GM12873 (cell line): ENCODE data around the gene ATXN2.

Experiments used
- CTCF ChIP-seq: IDR thresholded peaks from 2 replicates; pipeline ENCODE4 v1.5.1; 2012; ENCODE audit warnings: low read depth, mild to moderate bottlenecking, moderate library complexity, low read length, control low read depth; ENCODE audit not compliant: insufficient read depth; ENCODE audit errors: missing control alignments

ATXN2 gene

GRCh38 chr12:111596985-111597830, 1.9 kb downstream of the ATXN2 start:
- TF ChIP-seq CTCF = no peak

DNA sequence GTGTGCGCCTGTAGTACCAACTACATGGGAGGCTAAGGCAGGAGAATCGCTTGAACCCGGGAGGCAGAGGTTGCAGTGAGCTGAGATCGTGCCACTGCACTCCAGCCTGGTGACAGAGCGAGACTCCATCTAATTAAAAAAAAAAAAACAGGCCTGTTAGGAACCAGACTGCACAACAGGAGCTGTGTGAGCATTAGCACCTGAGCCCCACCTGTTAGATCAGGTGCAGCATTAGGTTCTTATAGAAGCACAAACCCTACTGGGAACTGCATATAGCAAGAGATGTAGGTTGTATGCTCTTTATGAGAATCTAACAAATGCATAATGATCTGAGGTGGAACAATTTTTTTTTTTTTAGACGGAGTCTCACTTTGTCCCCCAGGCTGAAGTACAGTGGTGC, 8.6 kb downstream of the ATXN2 start:
- no peak for TF ChIP-seq CTCF

- TF ChIP-seq CTCF = no peak
These were observed 9.5 kb downstream of the ATXN2 start for GRCh38 chr12:111589601-111590000.

GRCh38 chr12:111588010-111588409, 11.1 kb downstream of the ATXN2 start:
- TF ChIP-seq CTCF = no peak

- no peak for TF ChIP-seq CTCF
These were observed 12.1 kb downstream of the ATXN2 start for GRCh38 chr12:111586986-111587385.

DNA sequence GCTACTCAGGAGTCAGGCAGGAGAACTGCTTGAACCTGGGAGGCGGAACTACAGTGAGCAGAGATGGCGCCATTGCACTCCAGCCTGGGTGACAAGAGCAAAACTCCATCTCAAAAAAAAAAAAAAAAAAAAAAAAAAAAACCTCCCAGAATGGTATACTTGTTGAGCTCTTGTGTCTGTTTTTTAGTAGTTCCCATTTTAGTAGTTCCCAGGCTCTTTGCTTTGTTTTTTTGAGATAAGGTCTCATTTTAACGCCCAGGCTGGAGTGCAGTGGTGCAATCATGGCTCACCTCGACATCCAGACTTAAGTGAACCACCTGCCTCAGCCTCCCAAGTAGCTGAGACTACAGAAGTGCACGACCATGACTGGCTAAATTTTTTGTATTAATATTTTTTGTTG, 13.4 kb downstream of the ATXN2 start:
- no peak for TF ChIP-seq CTCF

DNA sequence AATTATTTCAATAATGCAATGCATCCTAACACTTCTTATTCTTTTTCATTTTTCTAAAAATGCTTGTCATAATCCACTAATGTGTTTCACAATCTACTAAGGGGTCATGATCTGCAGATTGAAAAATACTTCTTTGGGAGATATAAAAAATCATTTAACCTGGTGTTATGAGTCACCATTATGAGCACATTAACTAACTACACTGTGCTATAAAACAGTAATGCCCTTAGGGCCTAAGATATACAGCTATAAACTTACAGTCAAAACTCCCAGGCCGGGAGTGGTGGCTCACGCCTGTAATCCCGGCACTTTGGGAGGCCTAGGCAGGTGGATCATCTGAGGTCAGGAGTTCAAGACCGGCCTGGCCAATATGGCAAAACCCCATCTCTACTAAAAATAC, 14.2 kb downstream of the ATXN2 start:
- no peak for TF ChIP-seq CTCF
